H1 (cell line): ENCODE results near the gene OR8B12. TPM values are rescaled to one million over a fixed set of nuclear protein-coding genes. Genes with fewer than 3 reads are reported as not detected.

ENCODE experiments used
- CTCF ChIA-PET: fragments of 300-600 bp; sonication (Branson Sonifier 250); formaldehyde crosslinking; loops from one replicate; lab custom pipeline; 2021; ENCODE audit not compliant: partially characterized antibody; lab: Charles Lee
- POLR2A ChIA-PET: fragments of 300-600 bp; sonication (Branson Sonifier 250); formaldehyde crosslinking; loops from one replicate; lab custom pipeline; 2021; ENCODE audit warnings: inconsistent platforms; ENCODE audit not compliant: partially characterized antibody; lab: Charles Lee
- DNase-seq, 2 experiments: peaks; one replicate each; pipeline versions ENCODE4 v3.0.0 to v3.0.0-alpha.2; 2010 to 2022; ENCODE audit warnings: low spot score in 2 of 2, low read depth in 1 of 2, mixed read lengths in 1 of 2
- FAIRE-seq: peaks from 2 replicates; lab custom pipeline; 2011; peaks lifted over from hg19 to GRCh38; lab: Jason Lieb, UNC
- H2AFZ ChIP-seq: 2 replicates; pipeline ENCODE4 v1.8.1; 2012; ENCODE audit warnings: low read length, inconsistent platforms
- H2AK5ac ChIP-seq: 2 replicates; pipeline ENCODE4 v1.6.1; 2013; ENCODE audit warnings: low read depth, low read length
- H2BK120ac ChIP-seq: replicated peaks from 2 replicates; pipeline ENCODE3; 2013; ENCODE audit warnings: low read depth, low read length, inconsistent platforms
- H2BK12ac ChIP-seq: 2 replicates; pipeline ENCODE4 v1.6.1; 2013; ENCODE audit warnings: low read depth, low read length
- H2BK15ac ChIP-seq: 2 replicates; pipeline ENCODE4 v1.6.1; 2013; ENCODE audit warnings: low read length
- H2BK20ac ChIP-seq: 2 replicates; pipeline ENCODE4 v1.6.1; 2013; ENCODE audit warnings: low read length
- H2BK5ac ChIP-seq: 2 replicates; pipeline ENCODE4 v1.6.1; 2013; ENCODE audit warnings: low read depth, low read length
- H3K14ac ChIP-seq: 2 replicates; pipeline ENCODE4 v1.6.1; 2013; ENCODE audit warnings: inconsistent platforms; ENCODE audit not compliant: insufficient read length
- H3K18ac ChIP-seq: 2 replicates; pipeline ENCODE4 v1.6.1; 2013; ENCODE audit warnings: low read length; ENCODE audit errors: extremely low read depth
- H3K23ac ChIP-seq: 2 replicates; pipeline ENCODE4 v1.6.1; 2013; ENCODE audit warnings: inconsistent platforms; ENCODE audit not compliant: insufficient read length
- H3K23me2 ChIP-seq: 2 replicates; pipeline ENCODE4 v1.6.1; 2013; ENCODE audit warnings: low read depth, low read length
- H3K27ac ChIP-seq: 2 replicates; pipeline ENCODE4 v1.6.1; 2011; ENCODE audit warnings: low read depth, low read length, inconsistent platforms
- H3K27me3 ChIP-seq, 4 experiments: replicated peaks in 1 of 4; 1 replicate in 1 of 4; 2 replicates in 3 of 4; pipeline versions ENCODE4 v1.6.1 to v1.8.1; 2011 to 2013; ENCODE audit warnings: low read length in 3 of 4, mild to moderate bottlenecking in 3 of 4, inconsistent platforms in 2 of 4, mixed read lengths in 2 of 4, moderate library complexity in 1 of 4; ENCODE audit not compliant: control insufficient read depth in 3 of 4, insufficient read depth in 3 of 4; ENCODE audit errors: extremely low read depth in 1 of 4
- H3K36me3 ChIP-seq, 4 experiments: 2 replicates each; pipeline versions ENCODE4 v1.6.1 to v1.8.1; 2011 to 2013; ENCODE audit warnings: mild to moderate bottlenecking in 4 of 4, low read length in 3 of 4, moderate library complexity in 2 of 4, control low read depth in 1 of 4, inconsistent platforms in 1 of 4; ENCODE audit not compliant: insufficient read depth in 4 of 4, control insufficient read depth in 2 of 4
- H3K4ac ChIP-seq: replicated peaks from 2 replicates; pipeline ENCODE3; 2013; ENCODE audit warnings: low read length, low read depth, mixed read lengths, inconsistent platforms; ENCODE audit not compliant: insufficient read length
- H3K4me1 ChIP-seq, 4 experiments: replicated peaks in 1 of 4; 1 replicate in 1 of 4; 2 replicates in 3 of 4; pipeline versions ENCODE4 v1.6.1 to v1.8.1; 2011 to 2013; ENCODE audit warnings: low read length in 3 of 4, inconsistent platforms in 2 of 4, mixed read lengths in 1 of 4; ENCODE audit not compliant: insufficient read depth in 4 of 4, control insufficient read depth in 3 of 4
- H3K4me2 ChIP-seq, 2 experiments: 2 replicates each; pipeline versions ENCODE4 v1.6.1 to v1.8.1; 2011 to 2013; ENCODE audit warnings: low read depth in 2 of 2, low read length in 2 of 2, control low read depth in 1 of 2, inconsistent platforms in 1 of 2, mild to moderate bottlenecking in 1 of 2; ENCODE audit not compliant: insufficient read depth in 1 of 2
- H3K4me3 ChIP-seq, 4 experiments: fragments of 200-600, 300-600 bp in 1 of 4; sonication (generic), shearing (Covaris generic), sonication (Bioruptor Twin) in 1 of 4; 2 replicates each; pipeline versions ENCODE4 v1.5.1 to v1.8.1; 2011 to 2016; ENCODE audit warnings: low read length in 4 of 4, low read depth in 3 of 4, control low read depth in 2 of 4, inconsistent platforms in 2 of 4, mild to moderate bottlenecking in 2 of 4, mixed read lengths in 1 of 4, moderate library complexity in 1 of 4; ENCODE audit not compliant: insufficient read depth in 2 of 4; ENCODE audit errors: extremely low read depth in 1 of 4
- H3K56ac ChIP-seq: replicated peaks from 2 replicates; pipeline ENCODE3; 2013; ENCODE audit warnings: low read depth, mild to moderate bottlenecking, mixed read lengths, low read length, inconsistent platforms; ENCODE audit not compliant: insufficient read length
- H3K79me1 ChIP-seq: 2 replicates; pipeline ENCODE4 v1.6.1; 2013; ENCODE audit warnings: low read depth, low read length, control low read depth
- H3K79me2 ChIP-seq, 2 experiments: 2 replicates each; pipeline versions ENCODE4 v1.6.1 to v1.8.1; 2012 to 2013; ENCODE audit warnings: low read length in 2 of 2, mild to moderate bottlenecking in 2 of 2, inconsistent platforms in 1 of 2; ENCODE audit not compliant: insufficient read depth in 2 of 2, control insufficient read depth in 1 of 2
- H3K9ac ChIP-seq, 4 experiments: replicated peaks in 1 of 4; 1 replicate in 1 of 4; 2 replicates in 3 of 4; pipeline versions ENCODE4 v1.6.1 to v1.8.1; 2011 to 2013; ENCODE audit warnings: low read depth in 3 of 4, low read length in 3 of 4, control low read depth in 2 of 4, mild to moderate bottlenecking in 2 of 4, moderate library complexity in 2 of 4, inconsistent platforms in 1 of 4; ENCODE audit errors: extremely low read depth in 1 of 4
- H3K9me3 ChIP-seq, 2 experiments: 2 replicates each; pipeline versions ENCODE4 v1.6.1 to v1.8.1; 2012 to 2013; ENCODE audit warnings: mild to moderate bottlenecking in 2 of 2, moderate library complexity in 2 of 2, control low read depth in 1 of 2, inconsistent platforms in 1 of 2, low read depth in 1 of 2, low read length in 1 of 2, mixed read lengths in 1 of 2; ENCODE audit not compliant: insufficient read depth in 2 of 2
- H4K20me1 ChIP-seq, 2 experiments: replicated peaks in 1 of 2; 2 replicates each; pipeline versions ENCODE3 to v1.8.1; 2011 to 2013; ENCODE audit warnings: inconsistent platforms in 2 of 2, low read length in 2 of 2, mild to moderate bottlenecking in 1 of 2; ENCODE audit not compliant: insufficient read depth in 2 of 2, control insufficient read depth in 1 of 2
- H4K5ac ChIP-seq: 2 replicates; pipeline ENCODE4 v1.6.1; 2013; ENCODE audit warnings: low read length, low read depth, mixed read lengths, inconsistent platforms; ENCODE audit not compliant: insufficient read length
- H4K8ac ChIP-seq: 2 replicates; pipeline ENCODE4 v1.8.0; 2013; ENCODE audit warnings: mild to moderate bottlenecking, moderate library complexity, low read length, inconsistent platforms; ENCODE audit not compliant: insufficient read depth; ENCODE audit errors: extremely low read depth
- H4K91ac ChIP-seq: replicated peaks from 2 replicates; pipeline ENCODE3; 2013; ENCODE audit warnings: low read length, mixed read lengths, inconsistent platforms; ENCODE audit not compliant: insufficient read length
- ASH2L ChIP-seq: fragments of 200-600, 300-600 bp; sonication (generic); IDR thresholded peaks from one replicate; pipeline ENCODE4 v1.7.1; 2017; ENCODE audit warnings: low read length
- BCL11A ChIP-seq, 2 experiments: IDR thresholded peaks; one replicate each; pipeline ENCODE4 v1.6.1; 2011; ENCODE audit warnings: low read depth in 2 of 2, low read length in 2 of 2, mild to moderate bottlenecking in 2 of 2
- CBX5 ChIP-seq: fragments of 300-800, 300-1000 bp; sonication (generic); IDR thresholded peaks from 2 replicates; pipeline ENCODE4 v1.7.1; 2016; ENCODE audit warnings: antibody characterized with exemption, low read length, low read depth
- GTF2F1 ChIP-seq: IDR thresholded peaks from 2 replicates; pipeline ENCODE4 v1.6.1; 2012; ENCODE audit warnings: low read depth, low read length, improper control_type of control experiment, borderline replicate concordance
- POLR2A ChIP-seq, 2 experiments: IDR thresholded peaks; 1 replicate in 1 of 2; 2 replicates in 1 of 2; pipeline ENCODE4 v1.6.1; 2011; ENCODE audit warnings: low read depth in 2 of 2, low read length in 2 of 2, mild to moderate bottlenecking in 2 of 2; ENCODE audit errors: control extremely low read depth in 1 of 2
- RAD21 ChIP-seq, 2 experiments: IDR thresholded peaks in 1 of 2; conservative IDR thresholded peaks in 1 of 2; 2 replicates each; pipeline ENCODE4 v1.6.1; 2011; ENCODE audit warnings: low read depth in 2 of 2, low read length in 2 of 2, improper control_type of control experiment in 1 of 2, inconsistent platforms in 1 of 2, mild to moderate bottlenecking in 1 of 2, moderate library complexity in 1 of 2
- RFX5 ChIP-seq: IDR thresholded peaks from 2 replicates; pipeline ENCODE4 v1.6.1; 2011; ENCODE audit warnings: low read depth, low read length, improper control_type of control experiment, borderline replicate concordance
- RXRA ChIP-seq: IDR thresholded peaks from 2 replicates; pipeline ENCODE4 v1.6.1; 2011; ENCODE audit warnings: low read depth, mild to moderate bottlenecking, low read length, moderate library complexity; ENCODE audit not compliant: insufficient read depth
- SAP30 ChIP-seq: fragments of 300-600 bp; sonication (generic); IDR thresholded peaks from 2 replicates; pipeline ENCODE4 v1.7.1; 2012; ENCODE audit warnings: low read length, moderate library complexity, mild to moderate bottlenecking, inconsistent platforms; ENCODE audit not compliant: insufficient read depth, insufficient replicate concordance
- SP4 ChIP-seq: IDR thresholded peaks from 2 replicates; pipeline ENCODE4 v1.6.1; 2012; ENCODE audit warnings: low read length, inconsistent platforms
- TBP ChIP-seq: IDR thresholded peaks from 2 replicates; pipeline ENCODE4 v1.6.1; 2011; ENCODE audit warnings: low read depth, low read length, improper control_type of control experiment
- USF2 ChIP-seq: IDR thresholded peaks from 2 replicates; pipeline ENCODE4 v1.6.1; 2011; ENCODE audit warnings: low read length, improper control_type of control experiment
- WGBS, 2 experiments: shearing (Covaris generic) in 1 of 2; methylation state at CpG; one replicate each; pipeline versions ENCODE4 v1.1.6 to v1.1.7; 2013 to 2015; ENCODE audit warnings: low lambda C conversion rate in 2 of 2, mixed read lengths in 2 of 2, inconsistent platforms in 1 of 2, low coverage in 1 of 2, missing lambda C conversion rate in 1 of 2; ENCODE audit not compliant: insufficient replicate concordance in 2 of 2, insufficient coverage in 1 of 2, insufficient read length in 1 of 2; ENCODE audit errors: extremely low coverage in 1 of 2, missing lambda C conversion rate in 1 of 2; 5-methylcytosine and 5-hydroxymethylcytosine counted together
- polyA plus RNA-seq, 7 experiments: library from polyadenylated mRNA; depleted of rRNA in 3 of 7; stranded (reverse) in 5 of 7; unstranded in 2 of 7; fragments of >200 nt in 5 of 7; fragments of 200-250 nt in 2 of 7; gene quantifications; 1 replicate in 5 of 7; 2 replicates in 1 of 7; 4 replicates in 1 of 7; pipeline versions ENCODE4 v1.2.1 to v1.2.3, GENCODE V29; 2011 to 2013; ENCODE audit warnings: missing spikeins in 2 of 7, mixed read lengths in 2 of 7
- total RNA-seq: library from RNA; stranded (reverse); fragmentation: NEBNext Ultra II Directional; extraction: Animal tissue kit (Norgen Biotek cat#: 25700); gene quantifications from 2 replicates; pipeline ENCODE4 v1.2.1, GENCODE V29; 2021

Gene OR8B12
- total and polyA plus RNA-seq, 2 of the 8 experiments (the other 6 are each of a cell fraction or from before 2014, with no cell fraction given) = not detected

- Histone ChIP-seq H3K18ac (no peak overlapping the region), H3K9ac (no peak overlapping the region), H2AK5ac (no peak overlapping the region), H3K23ac (no peak overlapping the region), H2BK120ac (no peak overlapping the region), H3K56ac (no peak overlapping the region), H4K20me1 (no peaks in the 10 kb centered on the region), H2BK20ac (no peak overlapping the region), H3K4me1 (peaks cover 0 to 2% (median under 1%) of the 10 kb centered on the region in 4 experiments; a peak in 4 of 7 replicates), H3K4ac (no peak overlapping the region), H3K79me1 (no peaks in the 10 kb centered on the region), H4K5ac (no peak overlapping the region), H3K9me3 (no peaks in the 10 kb centered on the region), H3K27me3 (no peaks in the 10 kb centered on the region), H2AFZ (no peak overlapping the region), H3K36me3 (no peaks in the 10 kb centered on the region), H2BK5ac (no peak overlapping the region), H2BK15ac (no peak overlapping the region), H4K91ac (no peak overlapping the region), H3K14ac (no peak overlapping the region), H4K8ac (no peak overlapping the region), H3K27ac (no peak overlapping the region), H3K79me2 (no peaks in the 10 kb centered on the region), H3K4me2 (no peak overlapping the region), H2BK12ac (no peak overlapping the region), H3K4me3 (no peak overlapping the region), H3K23me2 (no peaks in the 10 kb centered on the region)
- FAIRE-seq = no peak
- WGBS, 2 experiments = 89% methylated on average over 6 of the region's 6 CpGs; no CpG with 5 or more reads in 1 of the 2 experiments
- CTCF ChIA-PET = no interaction called here
- POLR2A ChIA-PET = no interaction called here
- no peak for DNase-seq
- TF ChIP-seq SAP30 (no peak), ASH2L (no peak), RFX5 (no peak), GTF2F1 (no peak), SP4 (no peak), CBX5 (no peak), USF2 (no peak), POLR2A (IDR thresholded peaks at IDR 0.05; ENCODE audit: control extremely low read depth in 1 of 2, low read depth in 2 of 2, low read length in 2 of 2) (no peak), BCL11A (IDR thresholded peaks at IDR 0.05; ENCODE audit: low read depth in 2 of 2, low read length in 2 of 2) (no peak), RAD21 (IDR thresholded peaks at IDR 0.05 in 1 of 2, conservative IDR thresholded peaks at IDR 0.05 in 1 of 2; ENCODE audit: low read depth in 2 of 2, low read length in 2 of 2) (no peak), TBP (no peak), RXRA (no peak)
These were observed 2.2 kb downstream of the OR8B12 start for GRCh38 chr11:124541204-124541603.
